OCI-LY7 (cell line): ENCODE data around the gene ZNF585A. TPM values are rescaled to one million over a fixed set of nuclear protein-coding genes. Genes with fewer than 3 reads are reported as not detected.
A peak's percentile ranks its signal among the peaks of the same experiment; 100 is the strongest.

Source experiments
- BruUV-seq: library from RNA; stranded (reverse); fragments of 400-500 nt; replicated peaks from 2 replicates; lab custom pipeline; 2021; lab: Mats Ljungman, UMichigan
- CTCF ChIA-PET: fragments of 300-600 bp; sonication (Branson Sonifier 250); formaldehyde crosslinking; loops from one replicate; lab custom pipeline; 2022; ENCODE audit warnings: antibody characterized with exemption; ENCODE audit not compliant: unreplicated experiment; lab: Charles Lee
- POLR2A ChIA-PET: fragments of 300-600 bp; sonication (Branson Sonifier 250); formaldehyde crosslinking; loops from one replicate; lab custom pipeline; 2022; ENCODE audit warnings: antibody characterized with exemption; lab: Charles Lee
- DNase-seq: peaks from one replicate; pipeline ENCODE4 v3.0.0-alpha.2; 2015; ENCODE audit warnings: low spot score
- H2AFZ ChIP-seq: fragments of 200-600 bp; sonication (generic), shearing (Covaris generic); 2 replicates; pipeline ENCODE4 v1.6.1; 2014; ENCODE audit warnings: mild to moderate bottlenecking, antibody characterized with exemption, low read length, moderate library complexity
- H3K27ac ChIP-seq: fragments of 200-600 bp; sonication (generic); 2 replicates; pipeline ENCODE4 v1.5.1; 2014; ENCODE audit warnings: mixed run types, low read depth, mild to moderate bottlenecking, moderate library complexity, low read length, inconsistent platforms; ENCODE audit not compliant: poor library complexity, severe bottlenecking
- H3K36me3 ChIP-seq: fragments of 200-600 bp; sonication (generic); 2 replicates; pipeline ENCODE4 v1.6.1; 2014; ENCODE audit warnings: mild to moderate bottlenecking, antibody characterized with exemption, low read length, moderate library complexity, mixed read lengths; ENCODE audit not compliant: insufficient read depth
- H3K4me1 ChIP-seq: fragments of 200-600 bp; sonication (generic); 2 replicates; pipeline ENCODE4 v1.5.1; 2014; ENCODE audit warnings: mild to moderate bottlenecking, low read length; ENCODE audit not compliant: insufficient read depth, poor library complexity, severe bottlenecking
- H3K4me2 ChIP-seq: fragments of 200-600 bp; sonication (generic); 2 replicates; pipeline ENCODE4 v1.6.1; 2014; ENCODE audit warnings: mild to moderate bottlenecking, low read length
- H3K4me3 ChIP-seq: fragments of 200-600 bp; sonication (generic); 2 replicates; pipeline ENCODE4 v1.5.1; 2014; ENCODE audit warnings: mild to moderate bottlenecking, low read depth, low read length; ENCODE audit not compliant: poor library complexity, severe bottlenecking
- H3K79me2 ChIP-seq: fragments of 200-600 bp; sonication (generic); 2 replicates; pipeline ENCODE4 v1.6.1; 2016; ENCODE audit warnings: low read depth, mild to moderate bottlenecking, low read length, moderate library complexity, mixed read lengths; ENCODE audit not compliant: insufficient read depth
- H3K9me2 ChIP-seq: fragments of 200-600 bp; sonication (generic); 2 replicates; pipeline ENCODE4 v1.6.1; 2016; ENCODE audit warnings: mild to moderate bottlenecking, low read length, mixed read lengths; ENCODE audit not compliant: insufficient read depth
- H3K9me3 ChIP-seq: fragments of 200-600 bp; sonication (generic); 2 replicates; pipeline ENCODE4 v1.6.1; 2014; ENCODE audit warnings: mild to moderate bottlenecking, mixed run types, low read length, mixed read lengths
- H4K20me1 ChIP-seq: fragments of 200-600 bp; sonication (generic); 2 replicates; pipeline ENCODE4 v1.6.1; 2014; ENCODE audit warnings: mild to moderate bottlenecking, antibody characterized with exemption, low read length, moderate library complexity, mixed read lengths; ENCODE audit not compliant: insufficient read depth
- CTCF ChIP-seq: fragments of 200-600 bp; sonication (generic); conservative IDR thresholded peaks from 2 replicates; pipeline ENCODE4 v1.5.1; 2014; ENCODE audit warnings: mild to moderate bottlenecking, antibody characterized with exemption, low read length, moderate library complexity, mixed read lengths
- EZH2phosphoT487 ChIP-seq: fragments of 200-600 bp; sonication (generic); IDR thresholded peaks from 2 replicates; pipeline ENCODE4 v1.6.1; 2018; ENCODE audit warnings: low read depth, borderline replicate concordance, mild to moderate bottlenecking, mixed run types, antibody characterized with exemption, low read length, moderate library complexity, mixed read lengths
- intact Hi-C: fragments of 100-400 bp; cut with micrococcal nuclease; formaldehyde crosslinking; loops from one replicate; pipeline ENCODE4 v1.10.0; 2022; ENCODE audit not compliant: unreplicated experiment
- total RNA-seq, 2 experiments: library from RNA; depleted of rRNA in 1 of 2; stranded (reverse); fragments of >200 nt in 1 of 2; shearing (Covaris generic) in 1 of 2; gene quantifications; 2 replicates each; pipeline ENCODE4 v1.2.3, GENCODE V29; 2014 to 2022

The ZNF585A gene
- total RNA-seq, 2 experiments from 2014 or later, result 11.9 to 15.9 TPM

GRCh38 chr19:37217775-37218591 is 45.5 kb upstream of the ZNF585A start, which contains the start of gene ZNF383:
TSS of gene ZNF383 (plus strand) at chr19:37218214. CDS start at chr19:37230454, 12,240 bp downstream.
- Histone ChIP-seq H3K4me1 (peaks cover 5% of the 10 kb centered on the region), H3K4me2 (peak within 1 kb of the TSS; percentile 80), H4K20me1 (no peaks in the 10 kb centered on the region), H3K79me2 (peaks cover 32% of the 10 kb centered on the region; the same call in 1 of the 2 replicates), H3K27ac (peak within 1 kb of the TSS; percentile 76), H3K9me3 (peaks cover 17% of the 10 kb centered on the region; the same call in 1 of the 2 replicates), H2AFZ (peak within 1 kb of the TSS; percentile 94), H3K9me2 (no peaks in the 10 kb centered on the region), H3K4me3 (peak within 1 kb of the TSS; percentile 91), H3K36me3 (peaks cover 39% of the 10 kb centered on the region)
- TF ChIP-seq CTCF (no peak), EZH2phosphoT487 (no peak)
- DNase-seq, result peak; percentile 94
- POLR2A ChIA-PET, result interaction anchor here (0.7 to 1.8 kb wide), 8 partner anchors 9 to 1004 kb away, joined by 3 to 6 read pairs (median 4); partner anchors contain the start of genes ZNF146, ZNF420, ZNF527 and ZNF565
- CTCF ChIA-PET, result no interaction called here
- intact Hi-C loops, result loop anchor here (2.0 to 10.0 kb wide), 5 partner anchors 139 to 1097 kb away; partner anchors contain the start of genes KCNK6, YIF1B, ZNF146 and ZNF345
- no TSS peak for BruUV-seq

GRCh38 chr19:37217480-37217774 is 44.9 kb upstream of the ZNF585A start:
- TF ChIP-seq EZH2phosphoT487 (no peak), CTCF (no peak)
- ChIA-PET CTCF (no interaction called here), POLR2A (interaction anchor here (0.7 to 1.8 kb wide), 9 partner anchors 9 to 1003 kb away, joined by 3 to 6 read pairs (median 4); partner anchors contain the start of genes ZNF146, ZNF420, ZNF527 and ZNF565)
- Histone ChIP-seq H3K4me3 (peak overlapping the region; percentile 91), H3K9me3 (0 out of 2 replicates have a peak, but pooled peaks cover 17% of the 10 kb centered on the region), H3K79me2 (peaks cover 28% of the 10 kb centered on the region; the same call in 1 of the 2 replicates), H2AFZ (peak overlapping the region; percentile 94), H3K9me2 (no peaks in the 10 kb centered on the region), H4K20me1 (no peaks in the 10 kb centered on the region), H3K27ac (peak overlapping the region; percentile 76), H3K36me3 (peaks cover 34% of the 10 kb centered on the region), H3K4me1 (peaks cover 5% of the 10 kb centered on the region), H3K4me2 (peak overlapping the region; percentile 80)
- intact Hi-C loops, result loop anchor here (2.0 to 10.0 kb wide), 5 partner anchors 139 to 1097 kb away; partner anchors contain the start of genes KCNK6, YIF1B, ZNF146 and ZNF345
- DNase-seq, result no peak
- no TSS peak for BruUV-seq
